ENCODE results near the gene ARFGEF3.

- no peak for TF ChIP-seq AFF4 (CRISPR knock-in tag; IDR thresholded peaks at IDR 0.05; ENCODE audit: borderline replicate concordance)
- TF ChIP-seq MAX (CRISPR knock-in tag; IDR thresholded peaks at IDR 0.05) = no peak
- no peak for TF ChIP-seq ESRRA (CRISPR knock-in tag; IDR thresholded peaks at IDR 0.05; ENCODE audit: borderline replicate concordance)
- TF ChIP-seq ATF2 (CRISPR knock-in tag; IDR thresholded peaks at IDR 0.05; ENCODE audit: borderline replicate concordance, low read depth) = no peak
- TF ChIP-seq OVOL2 (CRISPR knock-in tag; IDR thresholded peaks at IDR 0.05; ENCODE audit: borderline replicate concordance) = no peak
- TF ChIP-seq SMAD4 (CRISPR knock-in tag; IDR thresholded peaks at IDR 0.05) = no peak
- TF ChIP-seq CTCF (IDR thresholded peaks at IDR 0.05) = no peak
- no peak for TF ChIP-seq USF1 (CRISPR knock-in tag; IDR thresholded peaks at IDR 0.05)
- TF ChIP-seq ZNF416 (CRISPR knock-in tag; IDR thresholded peaks at IDR 0.05) = no peak
- TF ChIP-seq RORB (CRISPR knock-in tag; IDR thresholded peaks at IDR 0.05) = no peak
- no peak for TF ChIP-seq KAT7 (CRISPR knock-in tag; IDR thresholded peaks at IDR 0.05; ENCODE audit: borderline replicate concordance)
- no peak for TF ChIP-seq SP1 (CRISPR knock-in tag; conservative IDR thresholded peaks at IDR 0.05)
- TF ChIP-seq CREB1 (CRISPR knock-in tag; IDR thresholded peaks at IDR 0.05) = no peak
These were observed 170.2 kb downstream of the ARFGEF3 start for GRCh38 chr6:138331984-138332383.
